ACC112 (cell line): Measurements from ENCODE around the gene RBM20.

ENCODE experiments used
- H2AFZ ChIP-seq: fragments of 200-600 bp; sonication (generic); one replicate; pipeline ENCODE4 v1.6.0; 2017; ENCODE audit warnings: antibody characterized with exemption, low read length; ENCODE audit not compliant: unreplicated experiment
- H3K27ac ChIP-seq: fragments of 200-600 bp; sonication (generic); 2 replicates; pipeline ENCODE4 v1.5.1; 2014; ENCODE audit warnings: low read depth, mild to moderate bottlenecking, antibody characterized with exemption, low read length, moderate library complexity
- H3K27me3 ChIP-seq: fragments of 200-600 bp; sonication (generic); 2 replicates; pipeline ENCODE4 v1.6.1; 2014; ENCODE audit warnings: mild to moderate bottlenecking, antibody characterized with exemption, low read length, moderate library complexity, mixed read lengths; ENCODE audit not compliant: insufficient read depth
- H3K36me3 ChIP-seq: fragments of 200-600 bp; sonication (generic); 2 replicates; pipeline ENCODE4 v1.6.1; 2016; ENCODE audit warnings: mild to moderate bottlenecking, antibody characterized with exemption, low read length, moderate library complexity, mixed read lengths; ENCODE audit not compliant: insufficient read depth
- H3K4me1 ChIP-seq: fragments of 200-600 bp; sonication (generic); one replicate; pipeline ENCODE4 v1.6.1; 2016; ENCODE audit warnings: low read length, mixed read lengths; ENCODE audit not compliant: insufficient read depth, unreplicated experiment, control insufficient read depth
- H3K4me3 ChIP-seq: fragments of 200-600 bp; sonication (generic); 2 replicates; pipeline ENCODE4 v1.5.1; 2014; ENCODE audit warnings: mild to moderate bottlenecking, low read depth, low read length
- H3K79me2 ChIP-seq: fragments of 200-600 bp; sonication (generic); one replicate; pipeline ENCODE4 v1.6.0; 2016; ENCODE audit warnings: low read length; ENCODE audit not compliant: control insufficient read depth, unreplicated experiment, insufficient read depth

Gene RBM20

DNA sequence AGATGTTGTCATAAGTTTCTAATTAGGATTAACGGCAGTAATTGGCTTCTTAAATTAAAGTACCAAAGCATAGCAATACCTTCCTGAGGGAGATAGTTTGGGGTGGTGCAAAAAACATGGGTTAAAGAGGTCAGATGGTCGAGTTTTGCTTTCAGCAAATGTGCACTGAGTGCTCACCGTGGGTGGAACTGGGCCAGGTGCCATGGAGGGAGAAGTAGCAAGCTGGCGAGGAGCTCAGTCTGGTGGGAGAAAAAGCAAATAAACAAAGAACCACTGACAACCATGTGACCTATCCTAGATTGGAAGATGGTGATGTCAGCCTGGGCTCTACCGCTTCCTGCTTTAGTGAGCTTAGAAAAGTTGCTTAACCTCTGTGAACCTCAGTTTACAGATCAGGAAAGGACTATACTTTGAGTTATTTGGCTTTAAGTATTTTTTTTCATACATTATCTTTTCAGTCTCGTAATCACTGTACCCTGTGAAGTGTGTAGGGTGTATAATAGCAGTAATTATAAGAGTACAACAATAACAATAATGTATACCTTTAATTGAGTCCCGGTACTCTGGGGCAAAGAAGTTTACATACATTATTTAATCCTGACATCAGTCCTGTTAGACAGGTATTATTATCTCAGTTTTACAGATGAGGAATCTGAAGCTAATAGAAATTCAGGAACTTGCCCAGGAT lies 158.6 kb downstream of the RBM20 start:
- H3K27ac ChIP-seq, result no peak overlapping the region
- H2AFZ ChIP-seq, result peak overlapping the region; percentile 16
- 0 out of 2 replicates have a peak overlapping the region, but pooled peaks have one; percentile 17 for H3K4me3 ChIP-seq

DNA sequence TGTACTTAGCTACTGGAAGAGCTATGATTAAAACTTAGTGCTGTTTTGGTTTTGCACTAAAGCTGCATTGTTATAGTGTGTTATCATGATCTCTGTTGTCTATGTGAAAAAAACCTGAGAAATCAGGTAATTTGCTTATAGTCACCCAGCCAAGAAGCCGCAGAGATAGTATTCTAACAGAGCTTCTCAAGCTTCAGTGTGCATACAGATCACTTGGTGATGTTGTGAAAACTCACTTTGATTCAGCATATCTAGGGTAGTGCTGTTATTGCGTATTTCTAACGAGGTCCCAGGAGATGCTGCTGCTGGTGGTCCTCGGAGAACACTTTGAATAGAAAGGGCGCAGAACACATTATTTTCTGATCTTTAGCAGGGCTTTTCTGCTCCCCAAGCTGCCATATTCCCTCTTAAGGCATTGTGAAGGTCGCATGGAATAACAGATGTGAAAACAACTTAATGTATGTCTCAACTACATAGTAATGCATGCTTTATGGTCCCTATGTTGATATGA lies 159.2 kb downstream of the RBM20 start:
- Histone ChIP-seq H2AFZ (no peak overlapping the region), H3K79me2 (no peaks in the 10 kb centered on the region), H3K4me3 (no peak overlapping the region), H3K4me1 (peaks cover 9% of the 10 kb centered on the region), H3K27me3 (peaks cover 4% of the 10 kb centered on the region; the same call in 1 of the 2 replicates), H3K27ac (no peak overlapping the region), H3K36me3 (no peaks in the 10 kb centered on the region)

More for the DNA sequence above, 158.6 kb downstream of the RBM20 start:
- Histone ChIP-seq H3K4me1 (peaks cover 9% of the 10 kb centered on the region), H3K79me2 (no peaks in the 10 kb centered on the region), H3K27me3 (peaks cover 4% of the 10 kb centered on the region; the same call in 1 of the 2 replicates), H3K36me3 (no peaks in the 10 kb centered on the region)

DNA sequence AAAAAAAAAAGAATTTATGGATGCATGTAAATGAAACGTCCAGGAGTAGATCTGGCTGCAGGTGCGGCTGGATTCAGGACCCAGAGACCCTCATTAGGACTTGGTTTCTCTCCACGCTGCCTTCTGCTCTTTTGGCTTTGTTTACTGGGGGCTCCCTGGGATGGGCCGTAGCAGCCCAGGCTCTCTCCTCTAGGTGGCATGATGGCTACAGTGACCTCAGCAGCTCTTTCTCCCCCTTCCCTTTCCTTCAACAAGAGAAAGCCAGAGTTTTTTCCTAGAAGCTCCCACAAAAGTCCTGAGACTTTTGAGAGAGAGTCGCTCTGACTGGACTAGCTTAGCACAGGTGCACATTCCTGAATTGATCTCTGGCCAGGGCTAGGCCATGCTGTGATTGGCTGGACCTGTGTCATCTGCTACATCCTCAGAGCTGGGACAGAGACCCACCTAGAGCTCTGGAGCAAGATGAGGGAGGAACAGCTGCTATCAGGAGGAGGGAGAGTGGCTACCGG lies 159.7 kb downstream of the RBM20 start:
- H3K4me1 ChIP-seq, result peaks cover 9% of the 10 kb centered on the region

DNA sequence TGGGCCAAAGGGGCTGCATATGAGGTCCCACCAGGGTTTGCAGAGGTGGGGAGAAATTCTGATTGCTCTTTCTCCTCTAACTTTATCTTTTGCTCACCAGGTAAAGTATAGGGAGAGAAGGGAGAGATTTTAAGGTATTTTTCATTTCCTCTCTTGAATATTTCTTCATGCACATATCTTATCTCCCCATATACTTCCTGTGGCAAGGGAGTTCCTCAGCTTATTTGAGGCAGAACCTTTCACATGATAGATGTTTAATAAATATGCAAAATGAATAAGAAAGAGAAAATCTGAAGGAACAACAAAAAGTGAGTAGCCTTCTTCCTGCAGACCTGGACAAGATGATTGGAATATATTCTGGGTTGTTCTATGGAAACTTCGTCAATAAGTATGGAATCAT lies 160.2 kb downstream of the RBM20 start:
- Histone ChIP-seq H3K27ac (no peak overlapping the region), H2AFZ (no peak overlapping the region), H3K4me1 (peaks cover 9% of the 10 kb centered on the region), H3K4me3 (no peak overlapping the region), H3K27me3 (peaks cover 4% of the 10 kb centered on the region; the same call in 1 of the 2 replicates), H3K36me3 (no peaks in the 10 kb centered on the region), H3K79me2 (no peaks in the 10 kb centered on the region)

More for the DNA sequence above, 159.7 kb downstream of the RBM20 start:
- Histone ChIP-seq H2AFZ (no peak overlapping the region), H3K36me3 (no peaks in the 10 kb centered on the region), H3K79me2 (no peaks in the 10 kb centered on the region), H3K4me3 (no peak overlapping the region), H3K27me3 (peaks cover 4% of the 10 kb centered on the region; the same call in 1 of the 2 replicates), H3K27ac (no peak overlapping the region)

DNA sequence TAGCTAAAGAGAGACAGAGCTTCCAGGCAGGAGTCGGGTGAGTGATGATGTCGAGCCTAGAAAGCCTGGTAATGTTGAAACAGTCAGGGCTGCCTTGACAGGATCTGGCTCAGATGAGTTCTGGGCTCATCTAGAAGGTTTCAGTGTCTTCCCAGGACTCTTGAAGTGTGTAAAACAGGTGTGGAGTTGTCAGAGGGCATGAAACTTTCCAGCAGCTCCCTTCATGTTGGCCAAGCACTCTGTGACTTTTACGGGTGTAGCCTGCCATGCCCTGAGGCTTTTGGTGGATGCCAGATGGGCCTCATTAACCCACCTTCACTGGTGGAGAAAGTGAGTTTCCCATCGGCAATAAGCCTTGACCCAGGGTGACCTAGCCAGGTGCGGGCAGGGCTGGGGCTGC lies 161.2 kb downstream of the RBM20 start:
- Histone ChIP-seq H3K79me2 (no peaks in the 10 kb centered on the region), H3K27me3 (no peaks in the 10 kb centered on the region), H3K4me3 (no peak overlapping the region), H3K27ac (no peak overlapping the region), H3K4me1 (peaks cover 9% of the 10 kb centered on the region), H3K36me3 (no peaks in the 10 kb centered on the region), H2AFZ (no peak overlapping the region)

DNA sequence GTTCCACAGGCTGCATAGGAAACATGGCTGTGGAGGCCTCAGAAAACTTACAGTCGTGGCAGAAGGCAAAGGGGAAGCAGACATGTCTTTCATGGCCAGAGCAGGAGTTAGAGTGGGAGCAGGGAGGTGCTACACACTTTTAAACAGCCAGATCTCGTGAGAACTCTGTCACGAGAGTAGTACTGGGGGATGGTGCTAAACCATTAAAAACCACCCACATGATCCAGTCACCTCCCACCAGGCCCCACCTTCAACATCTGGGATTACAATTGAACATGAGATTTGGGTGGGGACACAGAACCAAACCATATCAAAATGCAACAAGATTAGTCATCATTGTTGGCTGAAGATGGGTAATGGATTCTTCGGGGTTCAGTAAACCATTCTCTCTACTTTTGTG lies 162.2 kb downstream of the RBM20 start:
- Histone ChIP-seq H3K27me3 (no peaks in the 10 kb centered on the region), H3K27ac (no peak overlapping the region), H2AFZ (no peak overlapping the region), H3K79me2 (no peaks in the 10 kb centered on the region), H3K36me3 (no peaks in the 10 kb centered on the region), H3K4me1 (peaks cover 9% of the 10 kb centered on the region), H3K4me3 (no peak overlapping the region)

DNA sequence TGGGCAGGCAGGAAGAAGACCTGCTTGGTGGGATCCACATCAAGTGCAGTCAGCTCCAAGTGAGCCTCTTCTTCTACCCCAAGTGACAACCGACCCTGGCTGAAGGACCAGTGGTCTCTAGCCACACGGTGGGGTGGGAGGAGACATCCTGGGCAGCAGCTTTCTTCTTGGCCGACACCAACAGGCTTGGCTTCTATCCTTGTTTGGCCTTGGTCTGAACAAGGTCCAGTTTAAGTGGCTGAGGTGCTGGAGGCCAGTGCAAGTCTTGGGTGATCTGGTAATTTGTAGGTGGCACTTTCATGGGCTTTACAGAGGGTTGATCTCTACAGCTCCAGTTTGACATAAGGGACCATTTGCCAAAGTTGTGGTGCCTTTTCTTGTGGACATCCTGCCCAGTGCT lies 164.0 kb downstream of the RBM20 start:
- Histone ChIP-seq H3K4me1 (no peaks in the 10 kb centered on the region), H3K27me3 (no peaks in the 10 kb centered on the region), H2AFZ (no peak overlapping the region), H3K27ac (no peak overlapping the region), H3K79me2 (no peaks in the 10 kb centered on the region), H3K36me3 (no peaks in the 10 kb centered on the region), H3K4me3 (no peak overlapping the region)

DNA sequence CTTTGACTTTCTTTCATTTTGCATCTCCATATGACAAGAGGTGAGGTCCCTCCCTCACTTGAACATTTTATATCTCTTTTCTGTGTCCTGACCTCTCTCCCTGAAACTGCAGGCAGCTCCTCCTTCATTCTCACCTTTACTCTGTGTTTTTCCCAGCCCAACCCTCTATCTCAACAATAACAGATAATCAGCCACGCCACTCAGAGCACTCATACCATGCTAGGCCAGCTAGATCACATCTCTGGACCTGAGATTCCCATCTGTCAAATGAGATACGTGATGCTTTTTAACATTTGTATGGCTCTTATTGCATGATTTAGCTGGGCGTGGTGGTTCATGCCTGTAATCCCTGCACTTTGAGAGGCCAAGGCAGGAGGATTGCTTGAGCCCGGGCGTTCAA lies 164.5 kb downstream of the RBM20 start:
- H3K79me2 ChIP-seq, result no peaks in the 10 kb centered on the region
- no peak overlapping the region for H3K27ac ChIP-seq

DNA sequence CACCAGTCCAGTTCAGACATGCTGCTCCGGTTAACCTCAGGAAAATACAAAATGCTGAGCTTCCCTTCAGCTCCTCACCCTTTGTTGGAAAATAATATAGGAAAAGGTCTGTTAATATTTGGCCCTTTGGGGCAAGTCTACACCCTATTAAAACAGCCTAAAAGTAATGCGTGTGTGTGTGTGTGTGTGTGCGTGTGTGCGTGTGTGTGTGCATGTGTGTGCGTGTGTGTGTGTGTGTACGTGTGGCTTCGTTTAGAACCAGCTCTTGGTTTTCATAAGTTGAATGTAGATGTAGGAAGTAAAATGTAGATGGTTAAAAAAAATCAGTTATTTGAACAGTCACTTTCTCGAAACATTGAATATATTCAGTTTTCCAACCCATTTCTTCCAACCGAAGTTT lies 166.5 kb downstream of the RBM20 start:
- Histone ChIP-seq H3K36me3 (no peaks in the 10 kb centered on the region), H3K4me1 (no peaks in the 10 kb centered on the region), H3K27me3 (peaks cover 5% of the 10 kb centered on the region; the same call in 1 of the 2 replicates), H2AFZ (no peak overlapping the region), H3K4me3 (no peak overlapping the region), H3K27ac (no peak overlapping the region), H3K79me2 (no peaks in the 10 kb centered on the region)

More for the DNA sequence above, 164.5 kb downstream of the RBM20 start:
- Histone ChIP-seq H3K27me3 (no peaks in the 10 kb centered on the region), H2AFZ (no peak overlapping the region), H3K4me1 (no peaks in the 10 kb centered on the region), H3K36me3 (no peaks in the 10 kb centered on the region), H3K4me3 (no peak overlapping the region)

DNA sequence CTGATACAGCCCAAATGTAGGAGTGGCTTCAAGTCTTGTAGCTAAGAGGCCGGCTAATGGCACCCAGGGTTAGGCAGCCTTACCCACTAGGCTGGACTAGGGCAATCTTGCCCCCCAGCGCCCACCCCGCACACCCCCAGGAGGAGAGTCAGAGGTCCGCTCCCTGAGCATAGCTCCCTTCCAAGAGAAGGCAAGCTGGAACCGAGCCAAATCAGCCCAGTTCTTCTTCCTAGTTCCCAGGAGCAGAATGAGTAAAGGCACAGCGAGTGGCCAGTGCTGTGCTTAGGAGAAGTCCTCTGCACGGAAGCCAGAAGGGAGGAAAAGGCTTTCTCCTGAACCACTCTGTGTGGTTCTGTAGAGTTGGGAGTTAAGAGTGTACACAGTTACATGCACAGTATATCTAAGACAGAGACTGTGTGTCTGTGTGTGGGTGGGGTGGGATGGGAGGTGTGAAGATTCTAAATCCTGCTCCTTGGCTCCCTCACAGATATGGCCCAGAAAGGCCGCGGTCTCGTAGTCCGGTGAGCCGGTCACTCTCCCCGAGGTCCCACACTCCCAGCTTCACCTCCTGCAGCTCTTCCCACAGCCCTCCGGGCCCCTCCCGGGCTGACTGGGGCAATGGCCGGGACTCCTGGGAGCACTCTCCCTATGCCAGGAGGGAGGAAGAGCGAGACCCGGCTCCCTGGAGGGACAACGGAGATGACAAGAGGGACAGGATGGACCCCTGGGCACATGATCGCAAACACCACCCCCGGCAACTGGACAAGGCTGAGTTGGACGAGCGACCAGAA lies 167.8 kb downstream of the RBM20 start:
- H2AFZ ChIP-seq, result no peak overlapping the region
- no peaks in the 10 kb centered on the region for H3K36me3 ChIP-seq
- no peak overlapping the region for H3K4me3 ChIP-seq
- no peak overlapping the region for H3K27ac ChIP-seq
- H3K79me2 ChIP-seq, result no peaks in the 10 kb centered on the region
- H3K27me3 ChIP-seq, result peaks cover 8% of the 10 kb centered on the region; the same call in 1 of the 2 replicates
- no peaks in the 10 kb centered on the region for H3K4me1 ChIP-seq
